A673 (cell line): Measurements from ENCODE around the gene CEP112. TPM values are rescaled to one million over a fixed set of nuclear protein-coding genes. Genes with fewer than 3 reads are reported as not detected.

Experiments
- BruUV-seq: library from RNA; stranded (reverse); fragments of 400-500 nt; replicated peaks from 2 replicates; lab custom pipeline; 2021; lab: Mats Ljungman, UMichigan
- CTCF ChIA-PET: fragments of 300-600 bp; sonication (Branson Sonifier 250); formaldehyde crosslinking; loops from one replicate; lab custom pipeline; 2022; ENCODE audit warnings: antibody characterized with exemption; lab: Charles Lee
- POLR2A ChIA-PET: fragments of 300-600 bp; sonication (Branson Sonifier 250); formaldehyde crosslinking; loops from one replicate; lab custom pipeline; 2022; ENCODE audit warnings: antibody characterized with exemption; ENCODE audit not compliant: low non-redundant PET; lab: Charles Lee
- DNase-seq: peaks from one replicate; pipeline ENCODE4 v3.0.0-alpha.2; 2015; ENCODE audit warnings: low spot score
- H3K27ac ChIP-seq: fragments of 200-600 bp; sonication (generic); 2 replicates; pipeline ENCODE4 v1.5.1; 2016; ENCODE audit warnings: mixed run types, low read depth, mild to moderate bottlenecking, mixed read lengths, antibody characterized with exemption, low read length; ENCODE audit not compliant: poor library complexity, severe bottlenecking
- H3K27me3 ChIP-seq: fragments of 200-600 bp; sonication (generic); replicated peaks from 2 replicates; pipeline ENCODE4 v1.6.1; 2017; ENCODE audit warnings: mixed run types, low read depth, mild to moderate bottlenecking, mixed read lengths, antibody characterized with exemption, low read length; ENCODE audit not compliant: insufficient read depth, poor library complexity
- H3K36me3 ChIP-seq: fragments of 200-600 bp; sonication (generic); 2 replicates; pipeline ENCODE4 v1.6.1; 2016; ENCODE audit warnings: mixed run types, mild to moderate bottlenecking, mixed read lengths, antibody characterized with exemption, low read length; ENCODE audit not compliant: insufficient read depth, poor library complexity, severe bottlenecking
- H3K4me1 ChIP-seq: fragments of 200-600 bp; sonication (generic); 2 replicates; pipeline ENCODE4 v1.6.1; 2017; ENCODE audit warnings: mixed run types, mild to moderate bottlenecking, mixed read lengths, antibody characterized with exemption, low read length; ENCODE audit not compliant: insufficient read depth, poor library complexity, severe bottlenecking
- H3K4me3 ChIP-seq: fragments of 200-600 bp; sonication (generic); 2 replicates; pipeline ENCODE4 v1.5.1; 2016; ENCODE audit warnings: low read depth, mixed run types, mild to moderate bottlenecking, mixed read lengths, low read length; ENCODE audit not compliant: poor library complexity, severe bottlenecking
- H3K9me3 ChIP-seq: fragments of 200-600 bp; sonication (generic); 2 replicates; pipeline ENCODE4 v1.6.1; 2016; ENCODE audit warnings: mixed run types, low read depth, mild to moderate bottlenecking, mixed read lengths, antibody characterized with exemption, low read length; ENCODE audit not compliant: poor library complexity, severe bottlenecking
- EZH2 ChIP-seq: fragments of 200-600 bp; sonication (generic); IDR thresholded peaks from 2 replicates; pipeline ENCODE4 v1.6.1; 2017; ENCODE audit warnings: borderline replicate concordance, low read depth, mild to moderate bottlenecking, mixed read lengths, antibody characterized with exemption, low read length; ENCODE audit not compliant: poor library complexity, severe bottlenecking
- intact Hi-C: fragments of 100-400 bp; cut with micrococcal nuclease; formaldehyde crosslinking; loops from one replicate; pipeline ENCODE4 v1.10.0; 2022; ENCODE audit not compliant: unreplicated experiment
- total RNA-seq: library from RNA; stranded (reverse); gene quantifications from 2 replicates; pipeline ENCODE4 v1.2.3, GENCODE V29; 2021
- TF ChIP-seq, protein P1 (sequence below): fragments of 300-800, 200-600 bp; sonication (generic); conservative IDR thresholded peaks from 2 replicates; pipeline ENCODE4 v1.5.1; 2017; ENCODE audit warnings: low read depth, mild to moderate bottlenecking, antibody characterized with exemption, low read length, moderate library complexity, mixed read lengths

The CEP112 gene
- total RNA-seq, 1 experiment from 2014 or later, result 27.2 TPM

DNA sequence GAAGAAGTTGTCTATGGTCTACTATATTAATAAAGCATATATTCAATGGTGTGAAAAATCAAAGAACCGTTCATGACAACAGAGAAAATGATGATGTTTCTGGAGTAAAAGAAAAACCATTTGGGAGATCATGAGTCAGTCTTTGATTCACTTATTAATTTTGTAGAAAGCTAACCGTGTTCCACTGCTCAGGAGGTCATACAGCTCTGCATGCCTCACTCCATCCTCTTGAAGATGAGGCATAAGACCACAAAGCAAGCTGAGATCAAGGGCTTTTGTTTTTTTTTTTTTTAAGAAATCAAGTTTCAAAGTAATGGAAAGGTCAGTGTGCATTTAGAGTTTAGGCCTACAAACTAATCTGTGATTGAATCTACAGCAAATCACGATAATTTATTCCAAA lies 206.4 kb downstream of the CEP112 start:
- H3K9me3 ChIP-seq, result no peaks in the 10 kb centered on the region
- POLR2A ChIA-PET, result no interaction called here
- BruUV-seq, result no TSS peak
- CTCF ChIA-PET, result no interaction called here
- H3K27me3 ChIP-seq, result no peaks in the 10 kb centered on the region
- no peak overlapping the region for H3K4me3 ChIP-seq
- H3K36me3 ChIP-seq, result no peaks in the 10 kb centered on the region
- intact Hi-C loops, result loop anchor here (5.0 to 10.0 kb wide), 4 partner anchors 421 to 753 kb away; partner anchors contain the start of gene AXIN2
- no peak overlapping the region for H3K27ac ChIP-seq
- TF ChIP-seq, protein P1, sequence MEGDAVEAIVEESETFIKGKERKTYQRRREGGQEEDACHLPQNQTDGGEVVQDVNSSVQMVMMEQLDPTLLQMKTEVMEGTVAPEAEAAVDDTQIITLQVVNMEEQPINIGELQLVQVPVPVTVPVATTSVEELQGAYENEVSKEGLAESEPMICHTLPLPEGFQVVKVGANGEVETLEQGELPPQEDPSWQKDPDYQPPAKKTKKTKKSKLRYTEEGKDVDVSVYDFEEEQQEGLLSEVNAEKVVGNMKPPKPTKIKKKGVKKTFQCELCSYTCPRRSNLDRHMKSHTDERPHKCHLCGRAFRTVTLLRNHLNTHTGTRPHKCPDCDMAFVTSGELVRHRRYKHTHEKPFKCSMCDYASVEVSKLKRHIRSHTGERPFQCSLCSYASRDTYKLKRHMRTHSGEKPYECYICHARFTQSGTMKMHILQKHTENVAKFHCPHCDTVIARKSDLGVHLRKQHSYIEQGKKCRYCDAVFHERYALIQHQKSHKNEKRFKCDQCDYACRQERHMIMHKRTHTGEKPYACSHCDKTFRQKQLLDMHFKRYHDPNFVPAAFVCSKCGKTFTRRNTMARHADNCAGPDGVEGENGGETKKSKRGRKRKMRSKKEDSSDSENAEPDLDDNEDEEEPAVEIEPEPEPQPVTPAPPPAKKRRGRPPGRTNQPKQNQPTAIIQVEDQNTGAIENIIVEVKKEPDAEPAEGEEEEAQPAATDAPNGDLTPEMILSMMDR, result no peak
- no peak for TF ChIP-seq EZH2
- no peaks in the 10 kb centered on the region for H3K4me1 ChIP-seq
- DNase-seq, result no peak

DNA sequence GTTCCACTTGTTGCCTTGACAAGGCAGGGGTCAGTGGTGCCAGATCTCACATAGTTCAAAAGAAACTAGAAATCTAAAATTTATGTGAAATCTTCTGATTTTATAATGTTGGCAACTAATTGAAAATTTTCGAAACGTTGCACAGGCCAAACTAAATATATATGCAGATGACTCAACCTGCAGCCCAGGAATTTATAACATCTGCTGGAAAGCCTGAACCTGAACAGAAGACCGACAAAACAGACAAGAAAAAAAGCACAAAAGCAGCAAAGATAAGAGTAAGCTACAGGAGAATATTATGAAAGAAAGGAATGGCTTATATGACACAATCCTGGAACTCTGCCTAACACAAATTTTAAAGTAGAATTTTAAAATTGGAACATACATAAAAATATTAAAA lies 207.6 kb downstream of the CEP112 start:
- DNase-seq, result no peak

DNA sequence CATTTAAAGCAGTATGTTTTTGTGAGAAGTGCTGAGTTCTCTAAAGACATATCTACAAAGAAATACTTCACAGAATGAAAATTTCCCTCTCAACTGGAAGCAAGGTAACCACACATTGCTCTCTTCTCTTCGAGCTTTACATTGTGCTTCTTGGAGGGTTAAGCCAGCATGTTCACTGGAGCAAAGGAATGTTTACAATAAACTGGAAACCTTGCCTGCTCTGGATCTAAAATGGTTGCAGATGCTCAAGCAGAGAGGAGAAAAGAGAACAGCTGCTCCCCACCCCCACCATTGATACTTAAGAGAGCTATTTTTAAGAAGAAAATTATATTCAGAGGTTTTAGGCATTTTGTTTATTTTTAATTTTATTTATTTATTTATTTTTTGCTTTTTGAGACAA lies 213.1 kb downstream of the CEP112 start:
- no peak overlapping the region for H3K27ac ChIP-seq
- no peaks in the 10 kb centered on the region for H3K9me3 ChIP-seq
- ChIA-PET POLR2A (no interaction called here), CTCF (no interaction called here)
- no peak overlapping the region for H3K4me3 ChIP-seq
- H3K4me1 ChIP-seq, result no peaks in the 10 kb centered on the region
- intact Hi-C loops, result no loop called here
- H3K27me3 ChIP-seq, result no peaks in the 10 kb centered on the region
- BruUV-seq, result no TSS peak
- TF ChIP-seq, protein P1, result no peak
- no peak for TF ChIP-seq EZH2
- no peaks in the 10 kb centered on the region for H3K36me3 ChIP-seq
- DNase-seq, result no peak

More for the DNA sequence above, 207.6 kb downstream of the CEP112 start:
- H3K4me1 ChIP-seq, result no peaks in the 10 kb centered on the region
- H3K36me3 ChIP-seq, result no peaks in the 10 kb centered on the region
- ChIA-PET POLR2A (no interaction called here), CTCF (no interaction called here)
- no TSS peak for BruUV-seq
- intact Hi-C loops, result loop anchor here (10.0 kb wide), 1 partner anchor 419 kb away; the partner anchor contains the start of gene AXIN2
- no peaks in the 10 kb centered on the region for H3K27me3 ChIP-seq
- no peak overlapping the region for H3K4me3 ChIP-seq
- H3K9me3 ChIP-seq, result no peaks in the 10 kb centered on the region
- no peak overlapping the region for H3K27ac ChIP-seq
- TF ChIP-seq EZH2, result no peak
- TF ChIP-seq, protein P1, result no peak
